Caco-2 (cell line): ENCODE data around the gene PIKFYVE. TPM values are rescaled to one million over a fixed set of nuclear protein-coding genes. Genes with fewer than 3 reads are reported as not detected.

Source experiments
- BruUV-seq: library from RNA; stranded (reverse); fragments of 400-500 nt; replicated peaks from 2 replicates; lab custom pipeline; 2021; lab: Mats Ljungman, UMichigan
- CTCF ChIA-PET: fragments of 300-600 bp; sonication (Branson Sonifier 250); formaldehyde crosslinking; loops from one replicate; lab custom pipeline; 2022; ENCODE audit warnings: antibody characterized with exemption; lab: Charles Lee
- POLR2A ChIA-PET: fragments of 300-600 bp; sonication (Branson Sonifier 250); formaldehyde crosslinking; loops from one replicate; lab custom pipeline; 2022; ENCODE audit warnings: antibody characterized with exemption; lab: Charles Lee
- DNase-seq, 2 experiments: peaks; one replicate each; pipeline versions ENCODE4 v3.0.0 to v3.0.0-alpha.2; 2020 to 2022
- H3K27me3 ChIP-seq: replicated peaks from 2 replicates; pipeline ENCODE4 v1.6.0; 2011; ENCODE audit warnings: low read length; ENCODE audit not compliant: control insufficient read depth, insufficient read depth
- H3K36me3 ChIP-seq: 2 replicates; pipeline ENCODE4 v1.5.1; 2011; ENCODE audit warnings: low read length; ENCODE audit not compliant: control insufficient read depth, insufficient read depth
- H3K4me1 ChIP-seq: fragments of 250-450 bp; sonication (Bioruptor Pico); 2 replicates; pipeline ENCODE4 v1.5.1; 2020; ENCODE audit warnings: mild to moderate bottlenecking
- H3K4me3 ChIP-seq: 2 replicates; pipeline ENCODE4 v1.5.1; 2011; ENCODE audit warnings: low read depth, mild to moderate bottlenecking, control low read depth, low read length
- H3K9me3 ChIP-seq: fragments of 250-450 bp; sonication (Bioruptor Pico); 2 replicates; pipeline ENCODE4 v1.5.1; 2020; ENCODE audit warnings: mild to moderate bottlenecking, moderate library complexity
- H3K27ac Mint-ChIP-seq: one replicate; pipeline ENCODE4 v1.8.0; 2022; ENCODE audit warnings: mixed read lengths; ENCODE audit not compliant: unreplicated experiment
- H3K27me3 Mint-ChIP-seq: one replicate; pipeline ENCODE4 v1.8.0; 2022; ENCODE audit warnings: mixed read lengths; ENCODE audit not compliant: insufficient read depth, unreplicated experiment
- H3K36me3 Mint-ChIP-seq: one replicate; pipeline ENCODE4 v1.8.0; 2022; ENCODE audit warnings: mild to moderate bottlenecking, mixed read lengths; ENCODE audit not compliant: insufficient read depth, unreplicated experiment
- H3K4me1 Mint-ChIP-seq: one replicate; pipeline ENCODE4 v1.8.0; 2022; ENCODE audit warnings: low read depth, mixed read lengths; ENCODE audit not compliant: unreplicated experiment
- H3K4me3 Mint-ChIP-seq: one replicate; pipeline ENCODE4 v1.8.0; 2022; ENCODE audit warnings: mild to moderate bottlenecking, moderate library complexity, mixed read lengths; ENCODE audit not compliant: unreplicated experiment
- H3K9me3 Mint-ChIP-seq: one replicate; pipeline ENCODE4 v1.8.0; 2022; ENCODE audit warnings: mixed read lengths; ENCODE audit not compliant: unreplicated experiment
- CTCF ChIP-seq, 2 experiments: fragments of 200-600 bp in 1 of 2; IDR thresholded peaks; 1 replicate in 1 of 2; 2 replicates in 1 of 2; pipeline versions ENCODE4 v1.5.1 to v1.8.0; 2011 to 2022; ENCODE audit warnings: antibody characterized with exemption in 1 of 2, control low read depth in 1 of 2, inconsistent platforms in 1 of 2, low read depth in 1 of 2, low read length in 1 of 2, mild to moderate bottlenecking in 1 of 2, moderate library complexity in 1 of 2; ENCODE audit not compliant: insufficient read depth in 1 of 2, severe bottlenecking in 1 of 2, unreplicated experiment in 1 of 2
- intact Hi-C: fragments of 100-400 bp; cut with micrococcal nuclease; formaldehyde crosslinking; loops from one replicate; pipeline ENCODE4 v1.10.0; 2022; ENCODE audit not compliant: unreplicated experiment
- total RNA-seq: library from RNA; stranded (reverse); gene quantifications from 2 replicates; pipeline ENCODE4 v1.2.3, GENCODE V29; 2022

The PIKFYVE gene
- total RNA-seq, 1 experiment from 2014 or later, result 31.2 TPM

- TF ChIP-seq CTCF (IDR thresholded peaks at IDR 0.05; ENCODE audit: insufficient read depth in 1 of 2, low read depth in 1 of 2, low read length in 1 of 2, severe bottlenecking in 1 of 2, unreplicated experiment in 1 of 2), result no peak
- ChIA-PET CTCF (no interaction called here), POLR2A (interaction anchor here (0.6 kb wide), 1 partner anchor 720 kb away, joined by 3 read pairs; no protein-coding TSS in a partner anchor)
- H3K4me1 ChIP-seq, result no peaks in the 10 kb centered on the region
- Mint-ChIP-seq H3K27ac (no peak overlapping the region), H3K27me3 (no peaks in the 10 kb centered on the region), H3K36me3 (peaks cover 25% of the 10 kb centered on the region), H3K4me1 (no peaks in the 10 kb centered on the region), H3K4me3 (no peak overlapping the region), H3K9me3 (no peaks in the 10 kb centered on the region)
- no peaks in the 10 kb centered on the region for H3K36me3 ChIP-seq
- intact Hi-C loops, result no loop called here
- no peaks in the 10 kb centered on the region for H3K27me3 ChIP-seq
- H3K4me3 ChIP-seq, result no peak overlapping the region
- BruUV-seq, result no TSS peak
- H3K9me3 ChIP-seq, result no peaks in the 10 kb centered on the region
- no peak for DNase-seq
Observed at GRCh38 chr2:208320686-208321085, 54.6 kb downstream of the PIKFYVE start.

- ChIA-PET POLR2A (no interaction called here), CTCF (no interaction called here)
- H3K4me1 Mint-ChIP-seq, result no peaks in the 10 kb centered on the region
- BruUV-seq, result no TSS peak
- no peaks in the 10 kb centered on the region for H3K27me3 Mint-ChIP-seq
- DNase-seq, result no peak
- H3K27ac Mint-ChIP-seq, result no peak overlapping the region
- no peaks in the 10 kb centered on the region for H3K27me3 ChIP-seq
- H3K4me3 Mint-ChIP-seq, result no peak overlapping the region
- H3K4me3 ChIP-seq, result no peak overlapping the region
- H3K4me1 ChIP-seq, result no peaks in the 10 kb centered on the region
- H3K36me3 Mint-ChIP-seq, result peaks cover 18% of the 10 kb centered on the region
- H3K9me3 Mint-ChIP-seq, result no peaks in the 10 kb centered on the region
- H3K36me3 ChIP-seq, result peaks cover 2% of the 10 kb centered on the region; the same call in 1 of the 2 replicates
- intact Hi-C loops, result no loop called here
- no peaks in the 10 kb centered on the region for H3K9me3 ChIP-seq
- TF ChIP-seq CTCF (IDR thresholded peaks at IDR 0.05; ENCODE audit: insufficient read depth in 1 of 2, low read depth in 1 of 2, low read length in 1 of 2, severe bottlenecking in 1 of 2, unreplicated experiment in 1 of 2), result no peak
Observed at GRCh38 chr2:208326016-208326415, 60.0 kb downstream of the PIKFYVE start.

- Mint-ChIP-seq H3K27ac (no peak overlapping the region), H3K27me3 (no peaks in the 10 kb centered on the region), H3K36me3 (peaks cover 10% of the 10 kb centered on the region), H3K9me3 (no peaks in the 10 kb centered on the region), H3K4me3 (no peak overlapping the region), H3K4me1 (peaks cover 5% of the 10 kb centered on the region)
- peaks cover 2% of the 10 kb centered on the region; the same call in 1 of the 2 replicates for H3K36me3 ChIP-seq
- H3K9me3 ChIP-seq, result no peaks in the 10 kb centered on the region
- no TSS peak for BruUV-seq
- peaks cover 5% of the 10 kb centered on the region; the same call in 1 of the 2 replicates for H3K4me1 ChIP-seq
- POLR2A ChIA-PET, result no interaction called here
- intact Hi-C loops, result no loop called here
- CTCF ChIA-PET, result no interaction called here
- H3K27me3 ChIP-seq, result no peaks in the 10 kb centered on the region
- no peak for TF ChIP-seq CTCF (IDR thresholded peaks at IDR 0.05; ENCODE audit: insufficient read depth in 1 of 2, low read depth in 1 of 2, low read length in 1 of 2, severe bottlenecking in 1 of 2, unreplicated experiment in 1 of 2)
- H3K4me3 ChIP-seq, result no peak overlapping the region
- DNase-seq, result no peak
Observed at GRCh38 chr2:208329485-208329884, 63.4 kb downstream of the PIKFYVE start.
